NK-92 (cell line): ENCODE data around the gene ARPP19.
"Not testable (repeated sequence)": the region's sequence is repeated elsewhere in the genome, so short reads cannot be mapped to it uniquely, and the experiment has no call there.

ENCODE experiments used
- DNase-seq: peaks from one replicate; lab custom pipeline; 2025; ENCODE audit not compliant: unreplicated experiment; lab: John Stamatoyannopoulos, UW

Gene ARPP19, protein sequence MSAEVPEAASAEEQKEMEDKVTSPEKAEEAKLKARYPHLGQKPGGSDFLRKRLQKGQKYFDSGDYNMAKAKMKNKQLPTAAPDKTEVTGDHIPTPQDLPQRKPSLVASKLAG

DNA sequence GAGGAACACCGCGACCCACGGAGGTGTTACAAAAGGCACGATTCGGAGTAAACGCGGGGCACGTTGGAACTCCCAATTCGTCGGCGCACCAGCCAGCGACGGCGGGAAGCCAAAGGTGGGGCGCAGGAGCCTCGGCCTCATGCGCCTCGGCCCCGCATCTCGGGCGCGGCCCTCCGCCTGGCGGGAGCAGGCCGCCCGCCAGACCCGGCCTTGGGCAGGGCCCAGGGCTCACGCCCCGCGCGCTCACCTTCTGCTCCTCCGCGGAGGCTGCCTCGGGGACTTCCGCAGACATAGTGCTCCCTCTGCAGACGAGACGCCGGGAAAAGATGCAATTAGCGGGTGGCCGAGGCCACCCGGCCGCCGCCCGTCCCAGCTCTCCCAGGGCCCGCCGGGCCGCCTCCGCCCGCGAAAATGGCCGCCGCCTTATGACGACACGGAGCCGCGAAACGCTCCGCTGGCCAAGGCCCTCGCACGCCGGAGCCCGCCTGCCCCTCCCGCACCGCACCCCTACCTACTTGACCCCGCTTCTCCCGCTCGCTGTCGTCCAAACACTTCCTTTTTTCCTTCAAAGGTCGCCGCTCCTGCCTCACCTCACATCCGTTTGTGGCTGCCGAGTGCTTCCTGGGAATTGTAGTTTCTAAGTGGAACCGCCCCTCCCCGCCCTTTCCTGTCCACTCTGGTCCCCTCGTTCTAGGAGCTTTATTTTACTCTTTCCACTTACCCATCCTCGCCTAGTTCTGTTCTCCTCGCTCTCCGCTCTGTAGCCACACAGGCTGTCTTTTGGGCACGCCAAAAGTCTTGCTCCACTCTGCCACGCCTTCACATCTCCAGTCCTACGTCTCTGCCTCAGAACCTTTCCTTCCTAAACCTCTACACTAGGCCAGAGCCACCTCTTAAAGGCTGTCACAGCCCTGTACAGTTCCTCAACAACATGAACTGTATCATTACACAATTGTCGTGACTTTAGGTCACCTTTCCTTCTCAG is at the start of gene ARPP19:
Gene ARPP19, minus strand, starts transcription at position 430 of the 985 bp plus-strand sequence. Its CDS starts 138 bp downstream, at position 292.
- DNase-seq, result no peak

DNA sequence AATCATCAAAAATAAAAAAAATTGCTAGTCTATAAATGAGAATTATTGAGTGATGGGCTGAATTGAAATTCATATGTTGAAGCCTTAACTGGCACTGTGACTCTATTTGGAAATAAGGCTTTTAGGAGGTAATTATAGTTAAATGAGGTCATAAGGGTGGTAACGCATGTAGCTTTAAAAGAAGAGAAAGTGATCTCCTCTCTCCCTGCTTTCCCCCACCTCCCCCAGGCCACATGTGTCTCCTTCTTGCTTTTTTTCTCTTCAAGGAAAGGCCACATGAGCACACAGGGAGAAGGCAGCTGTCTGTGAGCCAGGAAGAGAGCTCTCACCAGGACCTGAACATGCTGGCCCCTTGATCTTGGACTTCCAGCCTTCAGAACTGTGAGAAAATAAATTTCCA is 48.2 kb upstream of the ARPP19 start:
- DNase-seq, result no peak

DNA sequence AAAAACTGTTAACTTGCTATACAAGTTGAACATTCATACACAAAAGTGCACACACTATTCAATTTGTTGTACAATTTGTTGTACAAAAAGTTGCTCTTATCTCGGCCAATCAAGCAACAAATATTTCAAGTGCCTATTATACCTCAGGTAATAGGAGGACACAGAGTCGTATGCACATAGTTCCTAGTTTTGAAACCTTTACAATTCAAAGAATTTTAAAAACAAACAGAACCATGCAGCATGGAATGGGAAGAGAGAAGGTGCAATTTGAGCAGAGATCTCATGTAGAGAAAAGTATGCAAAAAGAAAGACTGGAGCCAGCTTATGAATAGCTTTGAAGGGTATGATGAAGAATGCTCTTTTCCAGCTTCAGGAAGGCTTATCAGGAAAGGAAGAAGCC is 46.5 kb upstream of the ARPP19 start:
- DNase-seq, result no peak

DNA sequence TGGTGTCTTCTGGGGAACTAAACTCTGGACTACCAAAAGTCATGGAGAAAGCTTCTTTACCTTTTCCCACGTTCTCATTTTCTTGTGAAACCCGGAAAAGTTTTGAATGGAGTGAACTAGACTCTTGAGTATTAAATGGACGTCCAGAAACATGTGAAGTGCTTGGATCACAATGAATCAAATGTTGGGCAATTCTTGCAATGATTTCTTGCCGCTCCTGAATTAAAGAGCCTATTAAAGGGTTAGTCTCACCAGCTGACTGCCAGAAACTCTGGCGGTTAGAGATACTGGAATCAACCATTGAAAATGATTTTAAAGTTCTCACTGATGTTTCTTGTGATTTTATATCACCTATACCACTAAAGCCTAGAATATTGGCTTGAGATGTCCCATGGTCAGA is 40.8 kb upstream of the ARPP19 start:
- DNase-seq, result no peak

DNA sequence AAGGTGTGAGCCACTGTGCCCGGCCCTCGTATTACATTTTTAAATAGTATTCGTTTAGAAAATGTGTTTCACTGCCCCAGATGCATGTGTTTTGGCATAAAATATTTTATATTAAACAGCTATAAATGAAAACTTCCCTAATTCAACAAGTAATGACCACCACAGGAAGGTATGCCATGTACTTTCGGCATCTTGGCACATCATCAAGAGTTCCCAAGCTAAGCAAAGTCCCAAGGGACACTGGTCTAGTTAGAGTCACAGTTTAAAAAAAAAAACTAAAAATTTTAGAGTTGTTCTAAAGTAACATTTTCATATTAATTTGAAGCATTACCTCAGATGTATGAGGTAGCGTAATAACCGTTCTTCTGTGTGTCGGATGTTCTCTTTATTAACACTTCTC is 15.6 kb upstream of the ARPP19 start:
- no peak for DNase-seq

DNA sequence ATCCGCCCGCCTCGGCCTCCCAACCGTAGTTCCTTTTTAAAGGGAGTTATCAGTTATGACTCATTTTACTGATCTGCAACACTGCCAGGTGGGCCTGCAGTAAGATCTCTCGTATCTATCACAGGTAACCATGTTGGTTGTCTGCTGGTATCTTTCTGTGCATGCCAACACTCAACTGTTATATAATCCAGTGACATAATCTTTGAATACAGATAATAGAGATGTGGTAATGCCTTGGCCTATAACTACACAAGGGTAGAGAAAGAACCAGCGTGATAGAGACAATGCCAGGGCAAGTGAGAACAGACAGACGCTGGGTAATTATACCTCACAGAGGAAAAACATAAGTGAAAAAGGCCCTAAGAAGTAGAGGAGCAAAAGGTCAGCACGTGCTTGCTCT is 11.0 kb upstream of the ARPP19 start:
- DNase-seq, result no peak

DNA sequence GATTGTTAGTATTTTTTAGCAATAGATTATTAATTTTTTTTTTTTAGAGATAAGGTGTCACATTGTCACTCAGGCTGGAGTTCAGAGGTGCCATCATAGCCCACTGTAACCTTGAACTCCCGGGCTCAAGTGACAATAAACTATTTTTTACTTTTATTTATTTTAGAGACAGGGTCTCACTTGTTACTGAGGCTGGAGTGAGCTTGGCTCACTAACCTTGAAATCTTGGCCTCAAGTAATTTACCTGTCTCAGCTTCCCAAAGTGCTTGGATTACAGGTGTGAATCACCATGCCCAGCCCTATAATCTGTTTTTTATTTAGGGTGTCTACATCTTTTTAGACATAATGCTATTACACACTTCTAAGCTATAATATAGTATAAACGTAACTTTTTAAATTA is 7.9 kb upstream of the ARPP19 start:
- DNase-seq, result no peak

DNA sequence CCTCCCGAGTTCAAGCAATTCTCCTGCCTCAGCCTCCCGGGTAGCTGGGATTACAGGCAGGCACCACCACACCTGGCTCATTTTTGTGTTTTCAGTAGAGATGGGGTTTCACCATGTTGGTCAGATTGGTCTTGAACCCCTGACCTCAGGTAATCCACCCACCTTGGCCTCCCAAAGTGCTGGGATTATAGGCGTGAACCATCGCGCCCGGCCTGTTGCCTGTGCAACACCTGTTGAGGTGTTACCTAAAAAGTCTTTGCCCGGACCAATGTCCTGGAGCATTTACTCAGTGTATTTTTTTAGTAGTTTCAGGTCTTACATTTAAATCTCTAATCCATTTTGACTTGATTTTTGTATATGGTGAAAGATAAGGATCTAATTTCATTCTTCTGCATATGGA is 6.7 kb upstream of the ARPP19 start:
- DNase-seq, result not testable (repeated sequence)

DNA sequence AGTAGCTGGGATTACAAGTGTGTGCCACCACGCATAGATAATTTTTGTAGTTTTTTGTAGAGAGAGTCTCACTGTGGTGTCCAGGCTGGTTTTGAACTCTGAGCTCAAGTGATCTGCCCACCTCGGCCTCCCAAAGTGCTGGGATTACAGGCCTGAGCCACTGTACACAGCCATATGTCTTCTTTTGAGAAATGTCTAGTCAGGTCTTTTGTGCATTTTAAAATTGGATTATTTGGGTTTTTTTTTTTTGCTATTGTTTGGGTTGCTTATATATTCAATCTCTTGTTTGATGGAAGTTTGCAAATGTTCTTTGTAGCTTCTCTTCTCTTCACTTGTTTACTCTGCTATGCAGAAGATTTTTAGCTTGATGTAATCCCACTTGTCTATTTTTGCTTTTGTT is 6.2 kb upstream of the ARPP19 start:
- DNase-seq, result no peak

DNA sequence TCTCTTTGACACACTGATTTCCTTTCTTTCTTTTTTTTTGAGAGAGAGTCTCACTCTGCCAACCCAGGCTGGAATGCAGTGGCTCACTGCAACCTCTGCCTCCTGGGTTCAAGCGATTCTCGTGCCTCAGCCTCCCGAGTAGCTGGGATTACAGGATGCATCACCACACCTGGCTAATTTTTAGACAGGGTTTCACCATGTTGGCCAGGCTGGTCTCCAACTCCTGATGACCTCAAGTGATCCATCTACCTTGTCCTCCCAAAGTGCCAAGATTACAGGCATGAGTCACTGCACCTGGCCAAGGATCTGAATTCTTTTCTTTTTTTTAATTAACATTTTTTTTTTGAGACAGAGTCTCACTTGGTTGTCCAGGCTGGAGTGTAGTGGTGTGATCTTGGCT is 5.8 kb upstream of the ARPP19 start:
- DNase-seq, result not testable (repeated sequence)

DNA sequence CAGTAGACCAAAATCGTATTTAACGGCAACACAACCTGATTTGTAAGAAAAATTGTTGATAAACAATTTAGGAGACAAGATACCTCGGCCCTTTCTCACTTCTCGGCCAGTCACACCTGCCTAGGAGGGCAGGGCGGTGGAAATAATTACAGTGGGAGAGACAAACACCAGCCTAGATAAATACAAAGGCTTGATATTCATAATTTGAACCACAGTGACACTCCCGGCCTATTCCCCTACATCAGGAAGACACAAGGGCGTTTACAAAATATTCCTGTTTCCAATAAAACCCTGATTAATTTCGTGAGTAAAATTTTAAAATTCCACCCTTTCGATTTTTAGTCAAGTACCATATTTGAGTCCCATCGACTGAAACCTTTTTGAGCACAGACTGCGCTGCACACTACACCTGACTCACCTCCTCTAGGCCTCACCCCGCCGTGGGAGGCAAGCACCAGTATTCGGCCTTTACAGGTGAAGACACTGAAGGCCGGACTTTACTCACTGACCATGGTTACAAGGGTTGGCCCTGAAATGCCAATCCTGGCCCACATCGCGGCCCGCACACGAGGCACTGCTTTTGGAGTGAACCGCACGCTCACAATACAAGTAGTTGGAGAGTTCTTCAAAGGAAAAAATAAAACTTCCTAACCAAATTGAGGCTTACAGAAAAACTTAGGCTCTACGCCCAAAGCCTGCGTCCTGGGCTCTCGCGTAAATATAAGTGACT is 794 bp downstream of the ARPP19 start:
- DNase-seq, result no peak

DNA sequence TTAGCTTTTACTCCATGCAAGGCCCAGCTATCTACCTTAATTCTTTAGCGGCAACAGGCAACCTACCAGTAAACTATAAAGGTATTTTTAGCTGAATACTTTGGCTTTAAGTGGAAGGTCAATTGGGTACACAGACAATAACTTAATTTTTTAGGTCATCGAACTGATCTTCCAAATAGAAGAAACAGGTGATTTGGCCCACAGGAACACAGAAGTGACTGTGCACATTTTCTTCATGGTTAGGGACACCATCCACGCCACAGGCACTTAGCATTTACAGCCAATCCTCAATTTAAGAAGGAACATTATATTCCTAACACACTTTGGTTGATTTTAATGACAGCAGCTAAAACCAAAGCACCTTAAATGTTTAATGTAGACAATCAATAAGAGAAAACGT is 1.9 kb downstream of the ARPP19 start:
- no peak for DNase-seq

DNA sequence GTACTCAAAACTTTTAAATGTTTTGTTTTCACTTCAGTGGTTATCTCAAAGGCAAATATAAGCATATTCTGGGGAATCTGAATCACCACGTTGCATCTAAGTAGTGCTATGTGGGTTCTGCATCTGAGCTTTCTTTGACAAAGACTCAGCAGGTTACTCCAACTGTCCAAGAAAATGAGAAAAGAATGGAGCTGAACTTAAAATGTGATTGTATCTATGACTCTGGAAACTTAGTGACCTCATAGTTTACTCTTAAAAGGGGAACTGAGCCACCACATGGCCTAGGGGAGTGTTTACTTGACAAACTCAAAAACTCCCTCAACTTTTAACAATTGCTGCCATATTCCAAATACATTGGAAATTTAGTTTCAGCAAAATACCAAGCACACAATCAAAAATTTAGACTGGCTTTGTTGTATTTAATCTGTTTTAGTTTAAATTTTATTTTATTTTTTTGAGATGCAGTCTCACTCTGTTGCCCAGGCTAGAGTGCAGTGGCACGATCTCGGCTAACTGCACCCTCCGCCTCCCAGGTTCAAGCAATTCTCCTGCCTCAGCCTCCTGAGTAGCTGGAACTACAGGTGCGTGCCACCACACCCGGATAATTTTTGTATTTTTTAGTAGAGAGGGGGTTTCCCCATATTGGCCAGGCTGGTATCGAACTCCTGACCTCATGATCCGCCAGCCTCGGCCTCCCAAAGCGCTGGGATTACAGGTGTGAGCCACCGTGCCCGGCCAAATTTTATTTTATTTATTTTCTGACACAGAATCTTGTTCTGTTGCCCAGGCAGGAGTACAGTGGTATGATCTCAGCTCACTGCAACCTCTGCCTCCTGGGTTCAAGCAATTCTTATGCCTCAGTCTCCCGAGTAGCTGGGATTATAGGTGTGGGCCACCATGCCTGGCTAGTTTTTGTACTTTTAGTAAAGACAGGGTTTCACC is 3.1 kb downstream of the ARPP19 start:
- DNase-seq, result not testable (repeated sequence)

DNA sequence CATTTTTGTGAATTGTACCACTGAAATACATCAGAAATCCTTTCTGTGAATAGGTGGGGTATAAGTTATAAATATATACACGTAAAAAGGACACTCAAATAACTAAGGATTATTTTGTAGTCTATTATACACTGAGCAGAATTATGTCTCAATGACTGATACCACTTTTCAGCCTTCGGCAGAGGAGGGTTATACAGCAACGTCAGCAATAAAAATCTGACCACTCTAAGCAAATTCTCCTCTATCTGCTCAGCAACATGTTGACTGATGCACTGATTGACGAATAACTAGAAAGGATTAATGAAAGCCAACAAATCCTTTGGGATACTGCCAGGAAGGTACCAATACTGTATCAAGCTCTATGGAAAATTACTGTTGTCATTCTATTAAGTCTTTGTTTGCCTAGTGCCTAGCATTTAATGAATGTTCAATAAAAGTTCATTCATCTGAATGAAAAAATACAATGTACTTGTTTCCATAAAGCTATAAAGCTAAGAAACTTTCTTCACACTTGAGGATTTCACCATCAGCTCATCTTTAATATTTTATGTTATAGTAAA is 5.2 kb downstream of the ARPP19 start:
- no peak for DNase-seq

DNA sequence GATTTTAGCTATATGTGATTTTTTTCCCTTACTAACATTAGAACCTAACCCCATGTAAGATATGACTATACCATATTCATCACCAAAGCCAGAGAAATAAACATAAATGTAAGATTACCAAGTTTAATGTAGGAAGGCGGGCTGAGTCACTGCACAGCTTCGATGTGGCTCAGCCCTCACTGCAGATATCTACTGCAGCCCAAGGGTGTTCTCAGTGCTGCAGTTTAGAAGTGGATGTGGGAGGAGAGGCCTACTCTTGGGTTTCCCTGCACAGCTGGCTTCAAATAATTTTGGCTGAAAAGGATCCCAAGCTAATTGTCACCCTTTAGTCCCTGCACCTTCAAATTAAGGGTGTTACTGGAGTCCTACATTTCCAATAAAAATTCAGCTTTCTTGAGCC is 9.3 kb downstream of the ARPP19 start:
- no peak for DNase-seq

DNA sequence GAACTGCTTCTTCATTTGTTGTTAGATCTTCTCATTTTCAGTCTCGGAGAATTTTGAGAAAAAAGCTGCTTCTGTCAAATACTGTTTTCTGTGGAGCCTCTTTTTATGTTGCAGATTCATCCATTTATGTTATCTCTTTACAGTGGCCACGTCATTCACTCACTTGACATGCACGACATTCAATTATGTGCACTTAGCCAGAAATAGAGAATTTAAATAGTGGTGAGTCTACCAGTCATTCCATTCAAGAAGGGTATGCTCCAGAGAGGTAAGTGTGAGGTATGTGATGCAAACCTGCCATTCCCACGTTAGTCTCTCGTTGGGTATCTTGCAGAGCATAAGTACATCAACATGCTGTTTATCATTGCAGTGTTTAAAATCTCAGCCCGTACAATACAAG is 9.8 kb downstream of the ARPP19 start:
- no peak for DNase-seq

DNA sequence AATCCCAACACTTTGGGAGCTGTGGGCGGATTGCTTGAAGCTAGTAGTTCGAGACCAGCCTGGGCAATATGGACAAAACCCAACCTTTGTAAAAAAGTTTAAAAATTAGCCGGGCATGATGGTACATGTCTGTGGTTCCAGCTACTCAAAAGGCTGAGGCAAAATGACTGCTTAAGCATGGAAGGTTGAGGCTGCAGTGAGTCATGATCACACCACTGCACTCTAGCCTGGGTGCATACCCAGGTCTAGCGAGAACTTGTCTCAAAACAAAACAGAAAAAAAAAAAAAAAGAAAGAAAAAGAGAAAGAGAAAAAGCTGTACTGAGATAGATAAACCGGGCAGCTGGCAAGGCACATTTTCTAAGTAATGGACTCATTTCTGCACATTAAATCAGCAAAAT is 10.6 kb downstream of the ARPP19 start:
- DNase-seq, result no peak

DNA sequence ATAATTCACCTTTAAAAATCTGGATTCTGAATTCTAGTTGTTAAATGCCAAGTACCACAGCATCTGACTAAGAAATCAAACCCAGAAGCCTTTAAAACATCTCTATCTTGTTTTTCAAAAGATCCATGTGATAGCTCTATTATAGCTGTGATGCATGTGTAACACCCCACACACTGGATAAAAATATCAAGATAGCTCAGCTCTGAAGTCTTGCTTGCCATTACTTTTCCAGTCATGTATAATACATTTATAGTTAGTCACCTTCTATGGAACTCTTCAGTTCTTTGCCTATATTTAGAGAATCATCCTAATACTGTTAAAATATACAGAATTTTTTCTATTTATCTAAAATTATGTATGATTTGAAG is 11.6 kb downstream of the ARPP19 start:
- no peak for DNase-seq

DNA sequence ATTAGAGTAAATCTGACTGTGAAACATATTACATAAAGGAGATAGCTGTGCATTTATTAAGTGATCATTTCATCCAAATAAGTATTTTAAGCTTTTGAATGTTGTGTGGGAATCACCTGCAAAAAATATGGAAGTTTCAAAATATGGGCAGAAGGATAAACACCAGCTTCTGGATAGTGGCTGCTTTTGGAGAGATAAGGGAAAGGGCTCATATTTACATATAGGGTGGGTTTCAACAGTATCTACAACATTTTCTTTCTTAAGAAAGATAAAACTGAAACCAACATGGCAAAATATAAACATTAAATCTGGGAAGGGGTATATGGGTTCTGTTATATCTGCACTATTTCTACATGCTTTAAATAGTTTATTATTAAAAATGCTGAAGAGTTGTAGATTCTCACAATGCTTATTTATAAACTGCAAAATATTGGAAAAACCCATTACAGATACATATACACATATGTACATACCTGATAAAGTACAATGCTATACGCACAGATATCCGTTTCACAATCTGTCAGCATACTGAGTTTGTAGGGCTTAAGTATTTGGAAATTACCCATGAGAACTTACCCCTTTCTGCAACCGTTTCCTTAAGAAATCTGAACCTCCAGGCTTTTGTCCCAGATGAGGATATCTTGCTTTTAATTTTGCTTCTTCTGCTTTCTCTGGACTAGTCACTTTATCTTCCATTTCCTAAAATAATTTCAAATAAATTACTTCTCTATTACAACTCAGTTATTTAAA is 12.1 kb downstream of the ARPP19 start:
- DNase-seq, result no peak

DNA sequence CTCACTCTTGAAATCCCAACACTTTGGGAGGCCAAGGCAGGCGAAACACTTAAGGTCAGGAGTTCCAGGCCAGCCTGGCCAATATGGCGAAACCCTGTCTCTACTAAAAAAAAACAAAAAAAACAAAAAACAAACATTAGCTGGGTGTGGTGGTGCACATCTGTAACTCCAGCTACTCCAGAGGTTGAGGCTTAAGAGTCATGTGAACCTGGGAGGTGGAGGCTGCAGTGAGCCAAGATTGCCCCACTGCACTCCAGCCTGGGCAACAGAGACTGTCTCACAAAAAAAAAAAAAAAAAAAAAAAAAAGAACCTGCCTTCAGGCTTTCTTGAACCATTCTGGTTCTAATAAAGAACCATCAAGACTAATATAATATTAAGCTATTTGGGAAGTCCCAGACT is 16.5 kb downstream of the ARPP19 start:
- DNase-seq, result no peak
